ENCODE results near the gene FSCN2. TPM values are rescaled to one million over a fixed set of nuclear protein-coding genes. Genes with fewer than 3 reads are reported as not detected.
A peak's percentile ranks its signal among the peaks of the same experiment; 100 is the strongest.

FSCN2 gene
- total and polyA plus RNA-seq, 10 of the 15 experiments (the other 5 are each of a cell fraction or from before 2014, with no cell fraction given): 0.12 to 2.1 (median 0.65) TPM; not detected in 3

DNA sequence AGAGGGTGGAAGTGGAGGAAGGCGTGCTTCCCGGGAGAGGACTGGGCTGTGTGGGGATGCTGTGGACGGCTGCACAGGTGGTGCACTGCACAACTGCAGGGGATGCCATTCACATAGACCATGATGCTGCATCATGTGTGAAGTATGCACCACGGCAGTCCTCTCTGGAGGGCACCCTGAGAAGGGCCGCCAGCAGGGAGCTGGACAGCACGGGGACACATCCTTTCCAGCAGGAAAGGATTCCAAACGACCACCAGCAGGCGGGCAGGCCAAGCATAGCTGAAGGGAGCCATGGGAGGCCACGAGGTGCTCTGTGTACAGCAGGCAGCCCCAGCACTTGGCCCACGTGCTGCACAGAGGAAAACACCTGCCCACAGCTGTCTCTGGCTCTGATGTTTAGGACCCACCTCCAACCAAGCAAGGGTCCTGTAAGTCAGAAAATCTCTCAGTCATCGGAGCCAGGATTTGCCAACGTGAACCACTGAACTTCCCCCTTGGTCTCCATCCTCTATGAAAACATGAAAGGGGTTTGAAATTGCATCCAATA lies 25.6 kb upstream of the FSCN2 start:
- RAD21 ChIA-PET (ENCODE audit: unreplicated experiment): no interaction called here
- H3K79me2 ChIP-seq (ENCODE audit: control insufficient read depth, insufficient read depth, low read length): no peaks in the 10 kb centered on the region
- no peak overlapping the region for H3K4me3 ChIP-seq
- no peaks in the 10 kb centered on the region for H3K36me3 ChIP-seq (ENCODE audit: control insufficient read depth in 2 of 2, insufficient read depth in 2 of 2, low read length in 1 of 2)
- H3K4me1 ChIP-seq (ENCODE audit: control insufficient read depth, insufficient read depth, low read length): no peaks in the 10 kb centered on the region
- no peak for FAIRE-seq
- BruUV-seq (replicated peaks): no TSS peak
- ATAC-seq: peak; percentile 65
- in situ Hi-C loops (cut with MboI): no loop called here
- no peak overlapping the region for H3K27ac ChIP-seq (ENCODE audit: control insufficient read depth, insufficient read depth)
- WGBS (ENCODE audit: insufficient coverage, insufficient replicate concordance, low lambda C conversion rate, missing lambda C conversion rate): 22% methylated on average over 12 of the region's 12 CpGs
- no peaks in the 10 kb centered on the region for H3K27me3 ChIP-seq (replicated peaks in 1 of 2; ENCODE audit: control insufficient read depth in 2 of 2, insufficient read depth in 2 of 2, low read length in 1 of 2)
- CTCF ChIA-PET: interaction anchor here (0.7 to 1.2 kb wide), 2 partner anchors 10 to 15 kb away, joined by 3 read pairs; partner anchors contain the start of gene ACTG1
- SMC1A ChIA-PET (ENCODE audit: uncharacterized antibody, unreplicated experiment): interaction anchor here (0.7 kb wide), 1 partner anchor 386 kb away, joined by 4 read pairs; no protein-coding TSS in a partner anchor
- no peaks in the 10 kb centered on the region for H3K9me3 ChIP-seq (replicated peaks; ENCODE audit: control insufficient read depth, insufficient read depth, low read length)
- intact Hi-C loops (cut with micrococcal nuclease; ENCODE audit: unreplicated experiment): no loop called here
- H3K4me2 ChIP-seq (ENCODE audit: control insufficient read depth, insufficient read depth): no peak overlapping the region
- no peaks in the 10 kb centered on the region for H4K20me1 ChIP-seq (ENCODE audit: control insufficient read depth, insufficient read depth)
- no peak overlapping the region for H2AFZ ChIP-seq (ENCODE audit: control insufficient read depth, low read depth, low read length)
- H3K9ac ChIP-seq (ENCODE audit: control insufficient read depth, insufficient read depth, low read length): no peak overlapping the region
- DNase-seq (ENCODE audit: low read depth, low spot score): no peak
- POLR2A ChIA-PET: no interaction called here
- no peak for TF ChIP-seq TARDBP (IDR thresholded peaks at IDR 0.05; ENCODE audit: borderline replicate concordance)
- TF ChIP-seq, protein P1, sequence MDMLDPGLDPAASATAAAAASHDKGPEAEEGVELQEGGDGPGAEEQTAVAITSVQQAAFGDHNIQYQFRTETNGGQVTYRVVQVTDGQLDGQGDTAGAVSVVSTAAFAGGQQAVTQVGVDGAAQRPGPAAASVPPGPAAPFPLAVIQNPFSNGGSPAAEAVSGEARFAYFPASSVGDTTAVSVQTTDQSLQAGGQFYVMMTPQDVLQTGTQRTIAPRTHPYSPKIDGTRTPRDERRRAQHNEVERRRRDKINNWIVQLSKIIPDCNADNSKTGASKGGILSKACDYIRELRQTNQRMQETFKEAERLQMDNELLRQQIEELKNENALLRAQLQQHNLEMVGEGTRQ (IDR thresholded peaks at IDR 0.05; ENCODE audit: borderline replicate concordance, low read depth, low read length): no peak
- no peak for TF ChIP-seq JUNB (IDR thresholded peaks at IDR 0.05)
- TF ChIP-seq, protein P2, sequence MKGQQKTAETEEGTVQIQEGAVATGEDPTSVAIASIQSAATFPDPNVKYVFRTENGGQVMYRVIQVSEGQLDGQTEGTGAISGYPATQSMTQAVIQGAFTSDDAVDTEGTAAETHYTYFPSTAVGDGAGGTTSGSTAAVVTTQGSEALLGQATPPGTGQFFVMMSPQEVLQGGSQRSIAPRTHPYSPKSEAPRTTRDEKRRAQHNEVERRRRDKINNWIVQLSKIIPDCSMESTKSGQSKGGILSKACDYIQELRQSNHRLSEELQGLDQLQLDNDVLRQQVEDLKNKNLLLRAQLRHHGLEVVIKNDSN (IDR thresholded peaks at IDR 0.05; ENCODE audit: borderline replicate concordance, extremely low read length, insufficient read depth, low read depth, low read length): peak; percentile 19
- no peak for TF ChIP-seq EED (IDR thresholded peaks at IDR 0.05; ENCODE audit: low read depth)
- TF ChIP-seq NR2C1 (IDR thresholded peaks at IDR 0.05): no peak
- no peak for TF ChIP-seq MEF2A (IDR thresholded peaks at IDR 0.05; ENCODE audit: insufficient read depth, low read depth, low read length)
- no peak for TF ChIP-seq SPI1 (IDR thresholded peaks at IDR 0.05; ENCODE audit: borderline replicate concordance, insufficient read depth, low read depth, low read length)
- TF ChIP-seq BHLHE40 (IDR thresholded peaks at IDR 0.05; ENCODE audit: borderline replicate concordance in 1 of 2, low read depth in 2 of 2, low read length in 1 of 2): peak in 1 of 2 experiments; percentile 14; a peak in 1 of 4 replicates
- TF ChIP-seq WRNIP1 (IDR thresholded peaks at IDR 0.05; ENCODE audit: borderline replicate concordance, low read depth, low read length): no peak
- TF ChIP-seq, protein P3, sequence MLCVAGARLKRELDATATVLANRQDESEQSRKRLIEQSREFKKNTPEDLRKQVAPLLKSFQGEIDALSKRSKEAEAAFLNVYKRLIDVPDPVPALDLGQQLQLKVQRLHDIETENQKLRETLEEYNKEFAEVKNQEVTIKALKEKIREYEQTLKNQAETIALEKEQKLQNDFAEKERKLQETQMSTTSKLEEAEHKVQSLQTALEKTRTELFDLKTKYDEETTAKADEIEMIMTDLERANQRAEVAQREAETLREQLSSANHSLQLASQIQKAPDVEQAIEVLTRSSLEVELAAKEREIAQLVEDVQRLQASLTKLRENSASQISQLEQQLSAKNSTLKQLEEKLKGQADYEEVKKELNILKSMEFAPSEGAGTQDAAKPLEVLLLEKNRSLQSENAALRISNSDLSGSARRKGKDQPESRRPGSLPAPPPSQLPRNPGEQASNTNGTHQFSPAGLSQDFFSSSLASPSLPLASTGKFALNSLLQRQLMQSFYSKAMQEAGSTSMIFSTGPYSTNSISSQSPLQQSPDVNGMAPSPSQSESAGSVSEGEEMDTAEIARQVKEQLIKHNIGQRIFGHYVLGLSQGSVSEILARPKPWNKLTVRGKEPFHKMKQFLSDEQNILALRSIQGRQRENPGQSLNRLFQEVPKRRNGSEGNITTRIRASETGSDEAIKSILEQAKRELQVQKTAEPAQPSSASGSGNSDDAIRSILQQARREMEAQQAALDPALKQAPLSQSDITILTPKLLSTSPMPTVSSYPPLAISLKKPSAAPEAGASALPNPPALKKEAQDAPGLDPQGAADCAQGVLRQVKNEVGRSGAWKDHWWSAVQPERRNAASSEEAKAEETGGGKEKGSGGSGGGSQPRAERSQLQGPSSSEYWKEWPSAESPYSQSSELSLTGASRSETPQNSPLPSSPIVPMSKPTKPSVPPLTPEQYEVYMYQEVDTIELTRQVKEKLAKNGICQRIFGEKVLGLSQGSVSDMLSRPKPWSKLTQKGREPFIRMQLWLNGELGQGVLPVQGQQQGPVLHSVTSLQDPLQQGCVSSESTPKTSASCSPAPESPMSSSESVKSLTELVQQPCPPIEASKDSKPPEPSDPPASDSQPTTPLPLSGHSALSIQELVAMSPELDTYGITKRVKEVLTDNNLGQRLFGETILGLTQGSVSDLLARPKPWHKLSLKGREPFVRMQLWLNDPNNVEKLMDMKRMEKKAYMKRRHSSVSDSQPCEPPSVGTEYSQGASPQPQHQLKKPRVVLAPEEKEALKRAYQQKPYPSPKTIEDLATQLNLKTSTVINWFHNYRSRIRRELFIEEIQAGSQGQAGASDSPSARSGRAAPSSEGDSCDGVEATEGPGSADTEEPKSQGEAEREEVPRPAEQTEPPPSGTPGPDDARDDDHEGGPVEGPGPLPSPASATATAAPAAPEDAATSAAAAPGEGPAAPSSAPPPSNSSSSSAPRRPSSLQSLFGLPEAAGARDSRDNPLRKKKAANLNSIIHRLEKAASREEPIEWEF (IDR thresholded peaks at IDR 0.05; ENCODE audit: insufficient replicate concordance, low read depth, low read length): no peak
- TF ChIP-seq PAX8 (IDR thresholded peaks at IDR 0.05): no peak
- TF ChIP-seq, protein P4, sequence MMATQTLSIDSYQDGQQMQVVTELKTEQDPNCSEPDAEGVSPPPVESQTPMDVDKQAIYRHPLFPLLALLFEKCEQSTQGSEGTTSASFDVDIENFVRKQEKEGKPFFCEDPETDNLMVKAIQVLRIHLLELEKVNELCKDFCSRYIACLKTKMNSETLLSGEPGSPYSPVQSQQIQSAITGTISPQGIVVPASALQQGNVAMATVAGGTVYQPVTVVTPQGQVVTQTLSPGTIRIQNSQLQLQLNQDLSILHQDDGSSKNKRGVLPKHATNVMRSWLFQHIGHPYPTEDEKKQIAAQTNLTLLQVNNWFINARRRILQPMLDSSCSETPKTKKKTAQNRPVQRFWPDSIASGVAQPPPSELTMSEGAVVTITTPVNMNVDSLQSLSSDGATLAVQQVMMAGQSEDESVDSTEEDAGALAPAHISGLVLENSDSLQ (IDR thresholded peaks at IDR 0.05): no peak
- no peak for TF ChIP-seq GABPA (IDR thresholded peaks at IDR 0.05; ENCODE audit: low read depth)
- TF ChIP-seq RAD51 (IDR thresholded peaks at IDR 0.05): no peak

Data from GM12878 (cell line).